GM13976 (cell line): ENCODE results near the gene TPCN2.

Experiments used
- DNase-seq: peaks from one replicate; pipeline ENCODE4 v3.0.0; 2012; ENCODE audit warnings: low spot score
- CTCF ChIP-seq: IDR thresholded peaks from 2 replicates; pipeline ENCODE4 v1.5.1; 2012; ENCODE audit warnings: borderline replicate concordance, mild to moderate bottlenecking; ENCODE audit not compliant: insufficient read depth; ENCODE audit errors: extremely low read depth, missing control alignments, control extremely low read depth
- in situ Hi-C: fragments of 300-500 bp; cut with MboI; formaldehyde crosslinking; loops from one replicate; pipeline ENCODE4 v1.12.0; 2022; ENCODE audit warnings: low sequenced_read_pairs, mixed read lengths, inconsistent platforms; ENCODE audit not compliant: unreplicated experiment

Gene TPCN2

DNA sequence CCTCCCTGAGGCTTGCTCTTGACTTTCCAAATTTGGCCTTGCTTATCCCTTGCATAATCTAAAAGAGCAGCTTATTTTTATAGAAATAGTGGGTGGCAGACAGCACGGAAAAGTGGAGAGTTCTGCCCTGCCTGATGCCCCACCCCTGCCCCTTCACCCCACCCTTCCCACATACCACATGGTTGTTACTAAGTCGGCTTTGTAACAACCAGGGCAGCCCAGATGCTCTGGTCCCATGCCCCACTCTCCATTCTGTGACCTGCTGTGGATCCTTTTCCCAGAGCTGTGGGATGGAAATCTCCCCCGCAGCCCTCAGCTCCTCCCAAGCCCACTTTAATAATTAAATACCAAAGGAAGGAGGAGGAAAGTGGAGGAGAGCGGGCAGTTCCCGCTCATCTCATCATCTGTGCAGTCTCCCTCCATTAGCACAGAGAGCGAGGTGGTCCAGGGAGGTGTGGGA, 46.6 kb upstream of the TPCN2 start:
- TF ChIP-seq CTCF = no peak
- in situ Hi-C loops = no loop called here
- no peak for DNase-seq

DNA sequence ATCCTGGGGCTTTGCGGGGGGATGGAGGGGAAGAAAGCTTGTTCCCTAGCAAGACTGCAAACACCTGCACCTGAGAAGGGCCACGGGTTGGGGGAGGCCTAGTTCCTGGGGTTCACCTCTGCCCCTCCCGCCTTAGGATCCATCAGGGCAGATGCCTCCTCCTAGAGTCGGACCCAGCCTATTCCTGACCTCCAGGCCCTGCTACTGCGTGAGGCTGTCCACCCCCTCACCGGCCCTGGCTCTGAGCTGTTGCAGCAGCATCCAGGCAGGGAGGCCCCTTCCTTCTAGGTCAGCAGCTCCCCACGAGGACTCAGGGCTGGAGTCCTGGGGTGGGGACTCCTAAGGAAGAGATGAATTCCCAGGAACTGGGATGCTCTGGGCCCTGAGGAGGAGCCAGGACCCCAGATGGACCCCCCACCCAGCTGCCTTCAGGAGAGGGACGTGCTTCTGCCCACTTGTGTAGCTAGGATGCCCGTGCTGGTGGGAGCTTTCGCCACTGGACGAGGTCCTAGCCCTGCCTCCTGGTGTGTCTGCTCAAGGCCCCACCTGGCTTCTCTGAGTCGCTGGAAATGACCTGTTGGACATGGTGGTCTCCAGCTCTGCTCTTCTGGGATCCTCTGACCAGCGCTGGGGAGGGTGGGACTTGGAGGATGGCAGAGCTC, 46.0 kb upstream of the TPCN2 start:
- in situ Hi-C loops = no loop called here
- DNase-seq = no peak

DNA sequence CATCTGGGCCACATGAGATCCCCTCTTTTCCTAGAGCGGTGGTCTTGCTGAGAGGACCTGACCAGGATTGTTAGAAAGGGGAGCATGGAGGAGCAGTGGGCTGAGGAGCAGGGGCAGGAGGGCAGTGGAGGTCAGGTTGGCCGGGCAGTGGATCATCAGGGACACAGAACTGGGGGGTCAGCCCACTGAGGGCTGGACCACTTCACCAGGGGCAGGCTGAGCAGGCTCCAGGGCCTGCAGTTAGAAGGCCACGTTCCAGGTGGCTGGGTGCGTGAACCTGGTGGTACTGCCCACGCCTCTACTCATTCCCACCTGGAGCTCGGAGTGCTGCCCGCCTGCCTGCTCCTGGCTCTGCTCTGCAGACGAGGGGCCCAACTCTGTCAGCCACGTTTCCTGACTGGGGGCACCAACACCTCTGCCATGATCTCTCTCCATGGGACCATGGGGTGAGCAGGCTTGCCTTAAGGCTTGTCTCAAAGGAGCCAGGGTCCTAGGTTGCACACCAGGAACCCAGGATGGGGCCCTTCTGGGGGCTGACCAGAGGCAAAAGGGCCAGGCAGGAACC, 45.3 kb upstream of the TPCN2 start:
- in situ Hi-C loops = no loop called here
- no peak for DNase-seq
- no peak for TF ChIP-seq CTCF

More for the DNA sequence above, 46.0 kb upstream of the TPCN2 start:
- TF ChIP-seq CTCF = no peak

- TF ChIP-seq CTCF = no peak
- DNase-seq = no peak
- in situ Hi-C loops = no loop called here
Measured at GRCh38 chr11:69003866-69004367, 44.8 kb upstream of the TPCN2 start.

- DNase-seq = no peak
- in situ Hi-C loops = no loop called here
- TF ChIP-seq CTCF = no peak
Measured at GRCh38 chr11:69004411-69005182, 44.1 kb upstream of the TPCN2 start.

DNA sequence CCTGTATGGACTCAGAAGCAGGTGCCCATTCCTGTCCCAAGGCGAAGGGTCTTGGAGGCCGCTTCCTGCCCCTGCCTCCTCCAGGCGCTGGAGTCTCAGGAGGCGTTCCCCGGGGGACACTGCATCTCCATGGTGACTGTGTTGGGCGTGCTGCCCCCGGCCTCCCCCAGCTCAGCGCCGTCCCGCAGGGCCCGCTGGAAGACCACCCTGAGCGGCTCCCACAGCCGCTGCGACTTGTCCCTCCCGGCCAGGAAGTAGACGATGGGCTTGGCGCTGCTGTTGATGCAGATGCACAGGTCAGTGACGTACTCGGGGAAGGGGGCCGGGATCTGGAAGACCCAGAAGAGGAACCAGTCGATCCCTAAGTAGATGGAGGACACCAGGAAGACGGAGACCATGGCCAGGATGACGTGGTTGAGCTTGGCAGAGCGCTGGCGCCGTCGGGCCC, 43.5 kb upstream of the TPCN2 start:
- in situ Hi-C loops = no loop called here
- TF ChIP-seq CTCF = no peak
- DNase-seq = no peak
